Common myeloid progenitor, CD34-positive (primary cell): Measurements from ENCODE around the gene RNASE8.

Source experiments
- CTCF ChIA-PET: fragments of 350-600 bp; sonication (Branson Sonifier 250); formaldehyde crosslinking; loops from one replicate; lab custom pipeline; 2021; ENCODE audit warnings: antibody characterized with exemption; lab: Charles Lee
- POLR2A ChIA-PET: fragments of 350-600 bp; sonication (Branson Sonifier 250); formaldehyde crosslinking; loops from one replicate; lab custom pipeline; 2021; ENCODE audit warnings: antibody characterized with exemption; lab: Charles Lee
- DNase-seq, 3 donors: peaks; one replicate each; pipeline versions ENCODE4 v3.0.0 to v3.0.0-alpha.2; 2013
- H3K27ac ChIP-seq, 2 experiments: 1 replicate in 1 of 2; 2 replicates in 1 of 2; pipeline ENCODE4 v1.7.0; 2013; ENCODE audit warnings: inconsistent platforms in 2 of 2, low read length in 2 of 2, mild to moderate bottlenecking in 2 of 2, low read depth in 1 of 2, moderate library complexity in 1 of 2; ENCODE audit not compliant: severe bottlenecking in 2 of 2, insufficient read depth in 1 of 2, poor library complexity in 1 of 2
- H3K27me3 ChIP-seq, 5 experiments: replicated peaks in 2 of 5; 1 replicate in 3 of 5; 2 replicates in 2 of 5; pipeline versions ENCODE4 v1.6.1 to v1.7.0; 2013; ENCODE audit warnings: low read length in 4 of 5, mild to moderate bottlenecking in 2 of 5, moderate library complexity in 2 of 5, inconsistent platforms in 1 of 5; ENCODE audit not compliant: insufficient read depth in 5 of 5, control insufficient read depth in 4 of 5
- H3K36me3 ChIP-seq, 4 experiments: 1 replicate in 2 of 4; 2 replicates in 2 of 4; pipeline versions ENCODE4 v1.6.1 to v1.7.0; 2013; ENCODE audit warnings: low read length in 3 of 4, control low read depth in 1 of 4, mild to moderate bottlenecking in 1 of 4; ENCODE audit not compliant: control insufficient read depth in 4 of 4, insufficient read depth in 4 of 4
- H3K4me1 ChIP-seq, 4 experiments: 1 replicate in 3 of 4; 2 replicates in 1 of 4; pipeline versions ENCODE4 v1.6.1 to v1.7.1; 2013; ENCODE audit warnings: low read length in 3 of 4, mild to moderate bottlenecking in 3 of 4, control low read depth in 1 of 4, inconsistent platforms in 1 of 4, moderate library complexity in 1 of 4; ENCODE audit not compliant: control insufficient read depth in 4 of 4, insufficient read depth in 4 of 4; ENCODE audit errors: control extremely low read depth in 1 of 4
- H3K4me3 ChIP-seq, 7 experiments: 1 replicate in 4 of 7; 2 replicates in 3 of 7; pipeline versions ENCODE4 v1.5.1 to v1.7.0; 2013; ENCODE audit warnings: mild to moderate bottlenecking in 7 of 7, low read length in 6 of 7, moderate library complexity in 6 of 7, inconsistent platforms in 2 of 7, low read depth in 2 of 7, control low read depth in 1 of 7; ENCODE audit not compliant: insufficient read depth in 4 of 7, control insufficient read depth in 1 of 7; ENCODE audit errors: extremely low read depth in 1 of 7
- H3K9me3 ChIP-seq, 5 experiments: 1 replicate in 4 of 5; 2 replicates in 1 of 5; pipeline versions ENCODE4 v1.6.1 to v1.7.1; 2013; ENCODE audit warnings: low read length in 4 of 5, mild to moderate bottlenecking in 2 of 5, inconsistent platforms in 1 of 5, low read depth in 1 of 5, moderate library complexity in 1 of 5; ENCODE audit not compliant: control insufficient read depth in 4 of 5, insufficient read depth in 2 of 5; ENCODE audit errors: control extremely low read depth in 1 of 5
- WGBS: methylation state at CpG from one replicate; pipeline ENCODE4 v1.1.5; 2013; ENCODE audit not compliant: insufficient coverage; 5-methylcytosine and 5-hydroxymethylcytosine counted together

Gene RNASE8

DNA sequence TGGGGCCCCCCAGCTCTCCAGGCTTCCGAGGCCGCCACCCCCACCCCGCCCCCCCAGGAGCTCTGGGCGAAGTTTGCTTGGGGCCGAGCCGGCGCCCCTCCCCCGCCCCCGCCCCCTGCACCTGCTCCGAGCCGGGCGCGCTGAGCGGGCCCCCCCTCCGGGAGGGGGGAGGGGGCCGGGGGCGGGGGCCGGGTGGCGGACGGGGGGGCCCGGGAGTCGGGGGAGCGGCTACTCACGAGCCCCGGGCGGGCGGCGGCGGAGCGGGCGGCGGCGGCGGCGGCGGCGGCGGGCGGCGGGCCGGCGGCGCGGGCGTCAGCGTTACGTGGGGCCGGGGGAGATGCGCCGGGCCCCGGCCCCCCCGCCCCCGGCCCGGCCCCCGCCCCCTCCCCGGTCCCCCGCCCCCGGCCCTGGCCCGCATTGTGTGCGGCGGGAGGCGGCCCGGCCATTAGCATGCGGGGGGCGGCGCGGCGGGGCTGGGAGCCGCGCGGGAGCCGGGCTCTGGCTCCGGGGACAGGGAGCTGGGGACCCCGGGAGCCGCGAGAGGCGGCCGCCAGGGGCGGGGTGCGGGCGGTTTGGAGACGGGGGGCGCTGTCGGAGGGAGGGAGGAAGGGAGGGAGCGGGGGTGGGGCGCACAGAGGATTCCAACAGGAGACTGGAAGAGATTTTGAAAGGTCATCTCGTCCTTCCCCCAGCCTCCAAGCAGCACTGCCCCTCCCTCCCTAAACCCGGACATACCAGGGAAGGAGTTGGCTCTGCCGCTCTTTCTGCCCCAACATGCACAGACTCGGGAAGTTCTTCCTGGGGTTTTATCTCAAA, 40.7 kb downstream of the RNASE8 start, which contains the start of gene ZNF219:
Gene ZNF219 (minus strand): TSS at position 580 of the 816 bp plus-strand sequence. CDS start 5,064 bp downstream, outside the sequence.
- Histone ChIP-seq H3K4me3 (peak within 1 kb of the TSS; percentile 30 to 93 (median 74)), H3K27ac (peak within 1 kb of the TSS in 1 of 2 experiments; percentile 63), H3K36me3 (peaks cover 0 to 4% (median under 1%) of the 10 kb centered on the region in 4 experiments), H3K27me3 (peaks cover 0 to 2% (median 0%) of the 10 kb centered on the region in 5 experiments), H3K4me1 (peaks cover 5 to 41% (median 28%) of the 10 kb centered on the region in 4 experiments), H3K9me3 (no peaks in the 10 kb centered on the region)
- ChIA-PET CTCF (interaction anchor here (1.6 to 7.4 kb wide), 5 partner anchors 6 to 83 kb away, joined by 4 to 204 read pairs (median 135); partner anchors contain the start of genes ARHGEF40 and TMEM253), POLR2A (no interaction called here)
- peak; percentile 29 to 45 (median 42) for DNase-seq
- 0% methylated on average over 23 of the region's 90 CpGs for WGBS

DNA sequence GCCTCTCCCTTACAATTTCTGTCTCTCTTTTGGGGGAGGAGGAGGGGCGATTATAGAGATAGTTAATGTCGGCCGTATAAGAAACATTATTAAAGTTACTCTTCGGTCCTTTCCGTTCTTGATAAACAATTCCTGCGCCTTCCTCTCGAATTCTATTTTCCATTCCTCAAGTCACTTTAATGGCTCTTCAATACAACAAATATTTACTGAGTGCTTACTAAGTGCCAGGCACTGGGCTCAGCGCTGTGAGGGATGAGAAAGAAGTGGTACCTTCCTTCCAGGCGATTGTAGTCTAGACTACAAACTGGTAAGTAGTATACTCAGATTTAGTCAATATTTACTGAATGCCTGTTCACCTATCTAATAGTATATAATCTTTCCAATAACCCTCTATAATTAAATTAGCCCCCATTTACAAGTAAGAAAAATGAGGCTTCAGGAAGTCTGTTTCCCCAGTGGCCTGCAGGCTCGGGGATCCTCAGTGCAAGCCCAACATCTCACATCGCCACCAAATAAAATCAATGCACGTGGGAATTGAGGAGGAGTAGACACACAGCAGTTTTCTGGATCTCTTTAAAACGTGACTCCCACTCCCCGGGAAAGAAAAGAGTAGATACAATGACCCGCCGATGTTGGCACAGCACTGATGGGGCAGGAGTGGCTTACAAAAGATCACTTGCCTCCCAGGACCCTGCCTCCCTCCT, 41.4 kb downstream of the RNASE8 start:
- DNase-seq, result no peak
- CTCF ChIA-PET, result interaction anchor here (0.8 to 12.2 kb wide), 7 partner anchors 9 to 83 kb away, joined by 3 to 155 read pairs (median 80); partner anchors contain the start of gene ARHGEF40
- POLR2A ChIA-PET, result no interaction called here
- peak overlapping the region; percentile 30 to 93 (median 74) for H3K4me3 ChIP-seq
- H3K9me3 ChIP-seq, result no peaks in the 10 kb centered on the region
- 25% methylated on average over 5 of the region's 16 CpGs for WGBS
- H3K4me1 ChIP-seq, result peaks cover 7 to 43% (median 31%) of the 10 kb centered on the region in 4 experiments
- peak overlapping the region in 1 of 2 experiments; percentile 63 for H3K27ac ChIP-seq
- H3K36me3 ChIP-seq, result no peaks in the 10 kb centered on the region
- H3K27me3 ChIP-seq, result peaks cover 0 to 2% (median 0%) of the 10 kb centered on the region in 5 experiments

DNA sequence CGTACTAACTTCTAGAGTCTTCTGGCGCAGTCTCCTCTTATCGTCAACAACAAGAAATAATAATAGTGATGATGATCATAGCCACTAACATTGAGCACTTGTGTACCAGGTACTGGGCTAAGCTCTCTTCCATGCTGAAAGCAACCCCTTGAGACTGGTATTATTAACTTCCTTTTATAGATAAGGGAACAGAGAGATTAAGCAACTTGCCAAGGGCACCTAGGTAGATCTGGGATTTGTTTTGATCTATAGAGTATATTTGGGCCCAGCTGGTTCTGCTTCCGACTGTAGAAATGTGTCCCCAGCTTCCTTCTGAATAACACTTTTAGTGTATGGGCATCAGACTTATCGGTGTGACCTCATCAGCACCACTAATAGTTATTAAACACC, 42.0 kb downstream of the RNASE8 start:
- CTCF ChIA-PET, result interaction anchor here (0.8 to 12.2 kb wide), 9 partner anchors 5 to 84 kb away, joined by 3 to 204 read pairs (median 80); partner anchors contain the start of genes ARHGEF40 and ZNF219
- Histone ChIP-seq H3K36me3 (no peaks in the 10 kb centered on the region), H3K4me1 (peaks cover 9 to 48% (median 37%) of the 10 kb centered on the region in 4 experiments)

DNA sequence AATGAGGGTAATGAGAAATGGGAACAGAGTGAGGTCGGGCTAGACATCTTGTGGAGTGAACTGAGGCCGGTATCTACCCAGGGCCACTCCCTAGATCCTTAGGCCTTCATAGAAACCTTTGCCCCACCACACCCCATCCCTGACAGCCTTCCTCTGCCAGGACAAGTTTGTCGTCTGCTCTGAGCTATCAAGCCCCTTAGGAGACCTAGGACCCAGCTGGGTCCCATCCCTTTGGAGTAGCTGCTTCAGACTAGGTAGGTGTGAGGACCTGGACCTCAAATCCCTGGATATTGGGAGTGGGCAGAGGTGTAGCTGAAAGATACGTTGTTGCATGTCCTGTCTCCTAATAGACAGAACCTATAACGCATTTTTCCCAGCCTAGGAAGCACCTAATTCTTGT, 43.3 kb downstream of the RNASE8 start, which contains the start of gene TMEM253:
Gene TMEM253 (plus strand): TSS at position 136 of the 400 bp plus-strand sequence. CDS start 278 bp downstream, outside the sequence.
- peak within 1 kb of the TSS in 1 of 2 experiments; percentile 9 for H3K27ac ChIP-seq
- ChIA-PET POLR2A (no interaction called here), CTCF (interaction anchor here (1.3 to 12.2 kb wide), 8 partner anchors 6 to 104 kb away, joined by 3 to 204 read pairs (median 86); partner anchors contain the start of genes ARHGEF40 and ZNF219)
- H3K4me1 ChIP-seq, result peaks cover 12 to 52% (median 41%) of the 10 kb centered on the region in 4 experiments
- no peak for DNase-seq
- H3K4me3 ChIP-seq, result no peak within 1 kb of the TSS
- H3K9me3 ChIP-seq, result no peaks in the 10 kb centered on the region
- H3K36me3 ChIP-seq, result no peaks in the 10 kb centered on the region
- peaks cover 0 to 2% (median 0%) of the 10 kb centered on the region in 5 experiments for H3K27me3 ChIP-seq
- 100% methylated on average over 3 of the region's 5 CpGs for WGBS

More for the DNA sequence above, 42.0 kb downstream of the RNASE8 start:
- Histone ChIP-seq H3K27me3 (peaks cover 0 to 2% (median 0%) of the 10 kb centered on the region in 5 experiments), H3K4me3 (peak overlapping the region in 1 of 7 experiments; percentile 74), H3K9me3 (no peaks in the 10 kb centered on the region), H3K27ac (no peak overlapping the region)
- POLR2A ChIA-PET, result no interaction called here
- DNase-seq, result no peak
- WGBS, result 100% methylated on average over 1 of the region's 5 CpGs

DNA sequence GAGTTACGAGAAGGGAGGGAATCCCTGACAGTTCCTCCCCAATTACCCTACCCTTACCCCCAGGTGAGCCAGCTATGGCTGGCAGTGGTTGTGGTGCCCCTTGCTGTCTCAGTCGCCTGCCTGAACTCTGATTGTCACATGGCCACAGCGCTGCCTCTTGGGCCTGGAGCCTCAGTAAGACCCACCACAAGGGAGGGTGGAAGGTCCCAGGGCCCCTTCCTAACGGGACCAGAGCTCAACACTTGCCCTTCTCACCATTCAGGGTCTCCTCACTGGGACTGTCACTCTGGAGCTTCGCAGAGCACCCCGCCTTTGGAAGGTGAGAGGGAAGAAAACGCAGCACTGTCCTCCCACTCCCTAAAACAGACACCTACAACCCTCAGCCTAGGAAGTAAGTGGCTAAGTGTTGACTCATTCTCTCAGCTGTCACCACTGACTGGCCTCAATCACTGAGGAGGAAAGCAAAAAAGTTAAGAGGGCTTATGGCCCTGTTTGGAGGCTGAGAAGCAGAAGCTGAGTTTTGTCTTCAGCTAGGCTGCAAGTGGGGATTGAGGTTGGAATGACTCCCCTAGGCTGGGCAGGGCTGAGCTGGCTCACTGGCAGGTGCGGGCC, 44.3 kb downstream of the RNASE8 start:
- H3K27me3 ChIP-seq, result peaks cover 0 to 2% (median 0%) of the 10 kb centered on the region in 5 experiments
- H3K4me1 ChIP-seq, result peaks cover 12 to 55% (median 44%) of the 10 kb centered on the region in 4 experiments
- no peak overlapping the region for H3K4me3 ChIP-seq
- POLR2A ChIA-PET, result no interaction called here
- CTCF ChIA-PET, result interaction anchor here (1.3 to 12.2 kb wide), 8 partner anchors 7 to 104 kb away, joined by 3 to 204 read pairs (median 86); partner anchors contain the start of genes ARHGEF40 and ZNF219
- WGBS, result 100% methylated on average over 2 of the region's 8 CpGs
- peak overlapping the region in 1 of 2 experiments; percentile 9 for H3K27ac ChIP-seq
- DNase-seq, result no peak
- H3K36me3 ChIP-seq, result no peaks in the 10 kb centered on the region
- H3K9me3 ChIP-seq, result no peaks in the 10 kb centered on the region
